ENCODE results near the gene TP73. TPM values are rescaled to one million over a fixed set of nuclear protein-coding genes. Genes with fewer than 3 reads are reported as not detected.

TP73 gene
- polyA plus RNA-seq, 1 experiment: not detected

GRCh38 chr1:3669971-3670431 lies 17.7 kb downstream of the TP73 start:
- CTCF ChIA-PET: no interaction called here

GRCh38 chr1:3670823-3671265 lies 18.5 kb downstream of the TP73 start:
- TF ChIP-seq, protein P1, sequence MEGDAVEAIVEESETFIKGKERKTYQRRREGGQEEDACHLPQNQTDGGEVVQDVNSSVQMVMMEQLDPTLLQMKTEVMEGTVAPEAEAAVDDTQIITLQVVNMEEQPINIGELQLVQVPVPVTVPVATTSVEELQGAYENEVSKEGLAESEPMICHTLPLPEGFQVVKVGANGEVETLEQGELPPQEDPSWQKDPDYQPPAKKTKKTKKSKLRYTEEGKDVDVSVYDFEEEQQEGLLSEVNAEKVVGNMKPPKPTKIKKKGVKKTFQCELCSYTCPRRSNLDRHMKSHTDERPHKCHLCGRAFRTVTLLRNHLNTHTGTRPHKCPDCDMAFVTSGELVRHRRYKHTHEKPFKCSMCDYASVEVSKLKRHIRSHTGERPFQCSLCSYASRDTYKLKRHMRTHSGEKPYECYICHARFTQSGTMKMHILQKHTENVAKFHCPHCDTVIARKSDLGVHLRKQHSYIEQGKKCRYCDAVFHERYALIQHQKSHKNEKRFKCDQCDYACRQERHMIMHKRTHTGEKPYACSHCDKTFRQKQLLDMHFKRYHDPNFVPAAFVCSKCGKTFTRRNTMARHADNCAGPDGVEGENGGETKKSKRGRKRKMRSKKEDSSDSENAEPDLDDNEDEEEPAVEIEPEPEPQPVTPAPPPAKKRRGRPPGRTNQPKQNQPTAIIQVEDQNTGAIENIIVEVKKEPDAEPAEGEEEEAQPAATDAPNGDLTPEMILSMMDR (IDR thresholded peaks at IDR 0.05; ENCODE audit: low read depth, low read length): no peak
- H3K9me3 ChIP-seq (ENCODE audit: control insufficient read depth, insufficient read depth, low read length): no peaks in the 10 kb centered on the region
- H3K27ac ChIP-seq (ENCODE audit: low read depth, low read length): no peak overlapping the region
- ChIA-PET CTCF (no interaction called here), POLR2A (no interaction called here)
- peaks cover 21% of the 10 kb centered on the region for H3K27me3 ChIP-seq (ENCODE audit: control insufficient read depth, insufficient read depth, low read length)
- H3K4me3 ChIP-seq (ENCODE audit: low read depth, low read length): no peak overlapping the region
- no peak for DNase-seq (ENCODE audit: low read depth, low spot score)

More at GRCh38 chr1:3669971-3670431, 17.7 kb downstream of the TP73 start:
- Histone ChIP-seq H3K27ac (ENCODE audit: low read depth, low read length) (no peak overlapping the region), H3K4me3 (ENCODE audit: low read depth, low read length) (no peak overlapping the region), H3K9me3 (ENCODE audit: control insufficient read depth, insufficient read depth, low read length) (no peaks in the 10 kb centered on the region), H3K27me3 (ENCODE audit: control insufficient read depth, insufficient read depth, low read length) (peaks cover 21% of the 10 kb centered on the region)
- no peak for DNase-seq (ENCODE audit: low read depth, low spot score)
- POLR2A ChIA-PET: no interaction called here
- TF ChIP-seq, protein P1 (IDR thresholded peaks at IDR 0.05; ENCODE audit: low read depth, low read length): no peak

GRCh38 chr1:3671371-3672180 lies 19.3 kb downstream of the TP73 start:
- DNase-seq (ENCODE audit: low read depth, low spot score): no peak
- Histone ChIP-seq H3K9me3 (ENCODE audit: control insufficient read depth, insufficient read depth, low read length) (no peaks in the 10 kb centered on the region), H3K4me3 (ENCODE audit: low read depth, low read length) (no peak overlapping the region), H3K27me3 (ENCODE audit: control insufficient read depth, insufficient read depth, low read length) (peaks cover 23% of the 10 kb centered on the region), H3K27ac (ENCODE audit: low read depth, low read length) (no peak overlapping the region)
- TF ChIP-seq, protein P1 (IDR thresholded peaks at IDR 0.05; ENCODE audit: low read depth, low read length): no peak
- POLR2A ChIA-PET: no interaction called here
- CTCF ChIA-PET: no interaction called here

DNA sequence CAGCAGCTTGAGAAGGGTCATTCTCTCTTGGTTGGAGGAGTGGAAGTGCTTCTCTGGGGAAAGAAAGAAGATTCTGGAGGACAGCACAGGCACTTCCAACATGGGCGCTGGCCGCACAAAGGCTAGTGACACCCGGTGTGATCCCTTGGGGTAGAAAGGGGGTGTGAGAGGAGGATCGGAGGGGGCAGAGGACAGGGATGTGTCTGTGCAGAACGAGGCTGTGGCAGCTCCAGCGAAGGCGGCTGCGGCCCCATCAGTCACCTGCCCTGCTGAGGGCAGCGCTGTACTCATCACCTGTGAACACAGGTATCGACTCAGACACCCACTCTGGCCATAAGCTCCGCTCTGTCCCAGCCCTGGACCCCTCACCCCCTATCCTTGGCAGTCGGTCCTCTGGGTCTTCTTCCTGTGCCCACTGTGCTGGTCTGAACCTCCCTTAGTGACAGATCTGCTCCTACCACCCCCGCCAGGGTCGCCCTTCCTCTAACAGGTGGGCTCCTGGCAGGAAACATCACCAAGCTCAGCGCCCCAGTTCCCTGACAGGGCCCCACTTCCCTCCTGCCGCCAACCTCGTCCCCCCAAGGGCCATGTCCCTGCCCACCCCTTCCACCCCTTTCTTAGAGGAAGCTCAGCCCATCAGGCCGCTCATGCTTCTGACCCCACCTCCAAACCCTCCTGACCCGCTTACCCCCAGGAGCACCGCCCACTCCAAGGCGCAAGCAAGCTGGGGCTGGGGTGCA lies 20.1 kb downstream of the TP73 start:
- no peak for DNase-seq (ENCODE audit: low read depth, low spot score)
- H3K27ac ChIP-seq (ENCODE audit: low read depth, low read length): no peak overlapping the region
- peaks cover 23% of the 10 kb centered on the region for H3K27me3 ChIP-seq (ENCODE audit: control insufficient read depth, insufficient read depth, low read length)
- POLR2A ChIA-PET: no interaction called here
- CTCF ChIA-PET: no interaction called here
- H3K9me3 ChIP-seq (ENCODE audit: control insufficient read depth, insufficient read depth, low read length): no peaks in the 10 kb centered on the region
- TF ChIP-seq, protein P1 (IDR thresholded peaks at IDR 0.05; ENCODE audit: low read depth, low read length): no peak
- H3K4me3 ChIP-seq (ENCODE audit: low read depth, low read length): no peak overlapping the region

DNA sequence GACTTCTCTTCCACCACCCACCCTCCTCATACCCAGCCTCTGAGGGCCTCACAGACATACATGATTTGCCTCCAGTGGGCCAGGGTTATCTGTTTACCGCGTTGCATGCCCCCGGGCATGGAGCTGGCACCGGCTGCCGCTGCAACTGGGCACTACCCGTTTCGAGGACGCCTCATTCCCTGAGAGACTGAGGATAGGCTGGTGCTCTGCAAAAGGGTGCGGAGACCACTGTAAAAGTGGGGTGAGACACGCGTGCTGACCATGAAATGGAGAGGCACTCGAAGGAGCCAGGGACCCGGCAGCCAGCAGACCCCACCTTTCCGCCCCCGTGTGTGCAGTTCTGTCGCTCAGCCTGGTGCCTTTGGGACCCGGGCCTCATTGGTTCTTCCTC lies 20.6 kb downstream of the TP73 start:
- ChIA-PET POLR2A (no interaction called here), CTCF (no interaction called here)
- TF ChIP-seq, protein P1 (IDR thresholded peaks at IDR 0.05; ENCODE audit: low read depth, low read length): no peak

More for the DNA sequence above, 20.6 kb downstream of the TP73 start:
- no peak overlapping the region for H3K4me3 ChIP-seq (ENCODE audit: low read depth, low read length)
- no peaks in the 10 kb centered on the region for H3K9me3 ChIP-seq (ENCODE audit: control insufficient read depth, insufficient read depth, low read length)
- no peak for DNase-seq (ENCODE audit: low read depth, low spot score)
- H3K27ac ChIP-seq (ENCODE audit: low read depth, low read length): no peak overlapping the region
- peaks cover 22% of the 10 kb centered on the region for H3K27me3 ChIP-seq (ENCODE audit: control insufficient read depth, insufficient read depth, low read length)
